GM21447 (cell line): ENCODE data around the gene SPRED3.

Source experiments
- ATAC-seq: cut with Tn5 transposase; IDR thresholded peaks from one replicate; pipeline ENCODE4 v1.9.1; 2021; ENCODE audit not compliant: unreplicated experiment

Gene SPRED3

DNA sequence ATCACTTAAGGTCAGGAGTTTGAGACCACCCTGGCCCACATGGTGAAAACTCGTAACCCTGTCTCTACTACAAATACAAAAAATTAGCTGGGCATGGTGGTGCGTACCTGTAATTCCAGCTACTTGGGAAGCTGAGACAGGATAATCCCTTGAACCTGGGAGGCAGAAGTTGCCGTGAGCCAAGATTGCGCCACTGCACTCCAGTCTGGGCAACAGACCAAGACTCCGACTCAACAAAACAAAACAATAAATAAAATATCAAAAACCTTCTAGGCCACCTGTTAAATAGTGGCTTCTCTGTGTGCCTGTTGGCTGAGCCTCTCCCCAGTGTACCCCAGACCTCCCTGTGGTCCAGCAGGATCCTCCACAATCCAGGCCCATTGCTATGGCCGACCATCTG is 17.4 kb upstream of the SPRED3 start:
- ATAC-seq = no peak

- no peak for ATAC-seq
These were observed 14.6 kb upstream of the SPRED3 start for GRCh38 chr19:38373907-38374331.

- peak; percentile 95 for ATAC-seq
These were observed 14.0 kb upstream of the SPRED3 start, which contains the start of gene PSMD8 for GRCh38 chr19:38374332-38375097. Gene PSMD8, plus strand, starts transcription at chr19:38374571. Its CDS starts 31 bp downstream, at chr19:38374602.

DNA sequence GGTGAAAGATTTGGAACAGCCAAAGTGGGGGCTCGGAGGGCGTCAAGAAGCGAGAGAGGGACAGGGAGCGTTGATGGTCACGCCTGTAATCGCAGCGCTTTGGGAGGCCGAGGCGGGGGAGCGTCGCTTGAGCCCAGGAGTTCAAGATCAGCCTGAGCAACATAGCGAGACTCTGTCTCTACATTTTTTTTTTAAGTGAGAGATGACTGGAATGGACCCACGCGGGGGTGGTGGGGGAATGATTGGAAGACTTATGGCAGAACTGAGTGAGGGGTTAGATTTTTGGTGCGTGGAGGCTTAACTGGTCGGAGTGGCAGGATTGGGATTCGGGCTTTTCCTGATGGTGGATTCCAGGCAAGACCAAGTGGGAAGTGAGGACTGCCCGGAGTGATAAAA is 13.4 kb upstream of the SPRED3 start:
- ATAC-seq = peak; percentile 5

DNA sequence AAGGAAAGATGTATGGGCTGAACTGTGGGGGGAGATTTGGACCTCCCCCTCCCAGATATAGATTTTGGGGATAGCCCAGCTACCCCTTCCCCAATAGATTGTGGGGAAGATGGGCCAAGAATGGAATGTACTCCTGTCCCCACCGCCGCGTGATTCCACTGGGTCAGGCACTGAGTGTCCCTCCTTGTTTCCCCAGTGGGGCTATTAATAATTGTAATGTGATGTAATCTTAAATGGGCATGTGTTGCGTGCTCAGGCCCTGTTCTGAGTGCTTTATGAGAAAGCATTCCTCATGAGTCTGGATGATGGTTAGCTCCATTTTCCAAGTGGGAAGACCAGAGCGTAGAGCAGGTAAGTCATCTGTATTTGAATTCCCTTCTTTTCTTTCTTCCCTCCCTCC is 12.7 kb upstream of the SPRED3 start:
- ATAC-seq = no peak

GRCh38 chr19:38376576-38376975 is 11.9 kb upstream of the SPRED3 start:
- no peak for ATAC-seq

DNA sequence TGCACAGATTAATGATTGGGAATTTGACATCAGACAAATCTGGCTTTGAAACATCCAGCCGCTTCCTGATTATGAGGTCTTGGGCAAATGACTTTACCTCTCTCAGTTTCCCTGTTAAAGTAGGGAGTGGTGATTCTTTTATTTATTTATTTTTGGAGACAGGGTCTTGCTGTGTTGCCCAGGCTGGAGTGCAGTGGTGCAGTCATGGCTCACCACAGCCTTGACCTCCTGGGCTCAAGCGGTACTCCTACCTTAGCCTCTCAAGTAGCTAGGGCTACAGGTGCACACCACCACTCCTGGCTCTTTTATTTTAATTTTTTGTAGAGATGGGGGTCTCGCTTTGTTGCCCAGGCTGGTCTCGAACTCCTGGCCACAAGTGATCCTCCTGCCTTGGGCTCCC is 11.4 kb upstream of the SPRED3 start:
- ATAC-seq = no peak

GRCh38 chr19:38378866-38379265 is 9.6 kb upstream of the SPRED3 start:
- ATAC-seq = no peak

DNA sequence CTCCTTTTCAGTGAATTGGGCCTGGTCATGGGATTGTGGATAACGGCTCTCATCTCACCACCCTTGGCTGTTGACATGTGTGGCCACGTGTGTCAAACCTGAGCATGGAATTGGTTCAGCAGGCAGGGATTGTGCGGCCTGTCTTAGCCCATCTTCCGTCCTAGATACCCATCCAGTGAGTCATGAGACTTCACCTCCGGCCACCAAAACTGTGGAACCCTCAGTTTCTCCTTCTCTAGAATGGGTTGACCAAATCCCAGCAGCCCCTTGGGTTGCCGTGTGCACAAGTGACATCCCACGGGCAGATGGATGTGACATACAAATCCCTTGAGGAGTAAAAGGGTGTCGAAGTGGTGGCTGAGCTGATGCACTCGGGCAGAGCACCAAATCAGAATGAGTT is 7.4 kb upstream of the SPRED3 start:
- ATAC-seq = no peak

- no peak for ATAC-seq
These were observed 5.3 kb upstream of the SPRED3 start for GRCh38 chr19:38383184-38383583.

GRCh38 chr19:38383743-38384142 is 4.8 kb upstream of the SPRED3 start:
- no peak for ATAC-seq

GRCh38 chr19:38384209-38385027 is 4.1 kb upstream of the SPRED3 start:
- ATAC-seq = no peak

DNA sequence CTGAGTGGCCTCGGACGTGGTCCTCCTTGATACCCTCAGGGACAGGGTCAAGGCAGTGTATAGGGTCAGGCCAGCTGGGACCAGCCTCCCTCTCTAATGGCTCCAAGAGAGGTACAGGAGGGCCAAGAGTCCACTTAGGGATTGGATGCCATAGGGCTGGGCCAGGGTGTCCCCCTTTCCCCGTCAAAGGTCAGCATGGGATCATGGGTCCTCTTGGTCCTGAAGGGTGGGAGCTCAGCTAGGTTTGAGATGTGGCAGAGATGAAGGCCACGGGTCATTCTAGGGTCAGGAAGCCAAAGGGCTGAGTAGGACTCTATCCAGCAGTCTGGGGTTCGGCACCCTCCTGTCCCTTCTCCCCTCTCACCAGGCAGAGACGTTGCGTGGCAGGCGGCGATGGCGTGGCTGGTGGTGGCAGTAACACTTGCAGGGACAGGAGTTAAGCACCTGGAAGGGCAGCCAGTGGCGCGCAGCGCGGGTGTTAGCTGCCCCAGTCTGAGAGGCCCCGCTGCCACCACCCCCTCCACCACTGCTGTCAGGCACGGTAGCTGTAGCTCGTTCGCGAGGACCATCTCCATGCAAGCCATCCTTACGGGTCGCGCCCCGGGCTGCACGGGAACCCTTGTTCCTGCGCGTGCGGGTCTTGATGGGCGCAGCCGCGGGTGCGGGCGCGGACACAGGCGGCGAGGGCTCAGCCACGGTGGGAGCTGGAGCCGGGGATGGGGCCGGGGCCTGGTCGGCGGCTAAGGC is 3.3 kb upstream of the SPRED3 start:
- ATAC-seq = no peak

DNA sequence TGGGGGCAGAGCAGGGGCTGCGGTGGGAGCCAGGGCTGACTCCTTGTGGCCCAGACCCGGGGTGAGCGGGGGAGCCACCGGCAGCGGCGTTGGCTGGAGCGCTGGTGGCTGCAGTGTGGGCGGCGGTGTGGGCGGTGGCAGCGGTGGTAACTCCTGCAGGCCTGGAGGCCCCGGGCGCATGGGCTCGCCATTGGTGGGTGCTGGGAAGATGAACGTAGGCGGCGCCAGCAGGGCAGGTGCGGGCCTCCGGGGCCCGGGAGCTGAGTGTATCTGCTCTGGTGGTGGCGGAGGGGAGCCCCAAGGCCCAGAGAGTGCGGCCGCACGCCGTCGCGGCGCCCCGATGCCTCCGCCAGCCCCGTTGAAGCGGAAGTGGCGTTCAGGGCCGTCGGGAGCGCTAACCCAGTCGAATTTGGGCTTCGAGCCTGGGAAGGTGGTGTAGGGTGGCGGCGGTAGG is 2.7 kb upstream of the SPRED3 start:
- no peak for ATAC-seq

GRCh38 chr19:38386300-38386970 is 2.1 kb upstream of the SPRED3 start:
- no peak for ATAC-seq

GRCh38 chr19:38386971-38387549 is 1.4 kb upstream of the SPRED3 start:
- no peak for ATAC-seq

GRCh38 chr19:38387550-38388348 is 748 bp upstream of the SPRED3 start, which contains the start of gene GGN:
Gene GGN, minus strand, starts transcription at chr19:38388034. Its CDS starts 773 bp downstream, at chr19:38387261.
- peak; percentile 43 for ATAC-seq

GRCh38 chr19:38389101-38389925 is 816 bp downstream of the SPRED3 start:
- ATAC-seq = no peak
